HG03571 (cell line): ENCODE results near the gene S100A3.

Experiments
- ATAC-seq: cut with Tn5 transposase; IDR thresholded peaks from one replicate; pipeline ENCODE4 v1.9.1; 2021; ENCODE audit not compliant: unreplicated experiment

S100A3 gene

GRCh38 chr1:153550398-153550758, 1.3 kb upstream of the S100A3 start:
- no peak for ATAC-seq

GRCh38 chr1:153549741-153550397, 811 bp upstream of the S100A3 start:
- ATAC-seq = no peak

- ATAC-seq = no peak
Measured at GRCh38 chr1:153547560-153548551, 1.2 kb downstream of the S100A3 start.

GRCh38 chr1:153546796-153547559, 2.1 kb downstream of the S100A3 start:
- ATAC-seq = no peak

- ATAC-seq = no peak
Measured at GRCh38 chr1:153546371-153546770, 2.7 kb downstream of the S100A3 start.

GRCh38 chr1:153545067-153546055, 3.7 kb downstream of the S100A3 start, which contains the start of gene S100A4:
Gene S100A4, minus strand, starts transcription at chr1:153545806. Its CDS starts 1,012 bp downstream, at chr1:153544794.
- no peak for ATAC-seq

GRCh38 chr1:153544453-153545066, 4.5 kb downstream of the S100A3 start:
- ATAC-seq = no peak

GRCh38 chr1:153543736-153544135, 5.3 kb downstream of the S100A3 start:
- no peak for ATAC-seq

- no peak for ATAC-seq
Measured at GRCh38 chr1:153542956-153543711, 5.9 kb downstream of the S100A3 start.

GRCh38 chr1:153541641-153542590, 7.1 kb downstream of the S100A3 start:
- ATAC-seq = no peak

GRCh38 chr1:153540394-153541361, 8.4 kb downstream of the S100A3 start, which contains the start of gene S100A5:
Gene S100A5, minus strand, starts transcription at chr1:153540934. Its CDS starts 743 bp downstream, at chr1:153540191.
- no peak for ATAC-seq

GRCh38 chr1:153539395-153540093, 9.5 kb downstream of the S100A3 start:
- no peak for ATAC-seq

GRCh38 chr1:153538315-153538821, 10.7 kb downstream of the S100A3 start:
- ATAC-seq = no peak

GRCh38 chr1:153537376-153537730, 11.7 kb downstream of the S100A3 start:
- ATAC-seq = no peak

- ATAC-seq = no peak
Measured at GRCh38 chr1:153536671-153537375, 12.2 kb downstream of the S100A3 start.
